Nephron (organoid): ENCODE data around the gene PLIN4.
"Not testable (repeated sequence)": the region's sequence is repeated elsewhere in the genome, so short reads cannot be mapped to it uniquely, and the experiment has no call there.

Experiments
- H3K27ac Mint-ChIP-seq, 3 experiments: 2 replicates each; pipeline ENCODE4 v1.8.0; 2020; ENCODE audit warnings: mixed read lengths in 3 of 3, mild to moderate bottlenecking in 2 of 3, moderate library complexity in 1 of 3
- H3K27me3 Mint-ChIP-seq: 2 replicates; pipeline ENCODE4 v1.8.0; 2021; ENCODE audit warnings: low read depth, mild to moderate bottlenecking, moderate library complexity, mixed read lengths
- H3K36me3 Mint-ChIP-seq: 2 replicates; pipeline ENCODE4 v1.8.0; 2020; ENCODE audit warnings: low read depth, mixed read lengths
- H3K4me1 Mint-ChIP-seq: 2 replicates; pipeline ENCODE4 v1.8.0; 2020; ENCODE audit warnings: mixed read lengths
- H3K4me3 Mint-ChIP-seq, 3 experiments: 2 replicates each; pipeline ENCODE4 v1.8.0; 2020; ENCODE audit warnings: mild to moderate bottlenecking in 3 of 3, mixed read lengths in 3 of 3, moderate library complexity in 2 of 3
- H3K9me3 Mint-ChIP-seq: 2 replicates; pipeline ENCODE4 v1.8.0; 2020; ENCODE audit warnings: mixed read lengths
- TF ChIP-seq, protein P1 (sequence below), 3 experiments: fragments of 200-600 bp; sonication (generic); IDR thresholded peaks; one replicate each; pipeline ENCODE4 v1.5.0; 2021; ENCODE audit warnings: antibody characterized with exemption in 3 of 3; ENCODE audit not compliant: unreplicated experiment in 3 of 3

The PLIN4 gene

GRCh38 chr19:4547303-4548237 is 29.3 kb upstream of the PLIN4 start:
- H3K27ac Mint-ChIP-seq = no peak overlapping the region
- TF ChIP-seq, protein P1, sequence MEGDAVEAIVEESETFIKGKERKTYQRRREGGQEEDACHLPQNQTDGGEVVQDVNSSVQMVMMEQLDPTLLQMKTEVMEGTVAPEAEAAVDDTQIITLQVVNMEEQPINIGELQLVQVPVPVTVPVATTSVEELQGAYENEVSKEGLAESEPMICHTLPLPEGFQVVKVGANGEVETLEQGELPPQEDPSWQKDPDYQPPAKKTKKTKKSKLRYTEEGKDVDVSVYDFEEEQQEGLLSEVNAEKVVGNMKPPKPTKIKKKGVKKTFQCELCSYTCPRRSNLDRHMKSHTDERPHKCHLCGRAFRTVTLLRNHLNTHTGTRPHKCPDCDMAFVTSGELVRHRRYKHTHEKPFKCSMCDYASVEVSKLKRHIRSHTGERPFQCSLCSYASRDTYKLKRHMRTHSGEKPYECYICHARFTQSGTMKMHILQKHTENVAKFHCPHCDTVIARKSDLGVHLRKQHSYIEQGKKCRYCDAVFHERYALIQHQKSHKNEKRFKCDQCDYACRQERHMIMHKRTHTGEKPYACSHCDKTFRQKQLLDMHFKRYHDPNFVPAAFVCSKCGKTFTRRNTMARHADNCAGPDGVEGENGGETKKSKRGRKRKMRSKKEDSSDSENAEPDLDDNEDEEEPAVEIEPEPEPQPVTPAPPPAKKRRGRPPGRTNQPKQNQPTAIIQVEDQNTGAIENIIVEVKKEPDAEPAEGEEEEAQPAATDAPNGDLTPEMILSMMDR (IDR thresholded peaks at IDR 0.05; ENCODE audit: unreplicated experiment in 3 of 3) = no peak
- peaks cover 12% of the 10 kb centered on the region for H3K36me3 Mint-ChIP-seq

DNA sequence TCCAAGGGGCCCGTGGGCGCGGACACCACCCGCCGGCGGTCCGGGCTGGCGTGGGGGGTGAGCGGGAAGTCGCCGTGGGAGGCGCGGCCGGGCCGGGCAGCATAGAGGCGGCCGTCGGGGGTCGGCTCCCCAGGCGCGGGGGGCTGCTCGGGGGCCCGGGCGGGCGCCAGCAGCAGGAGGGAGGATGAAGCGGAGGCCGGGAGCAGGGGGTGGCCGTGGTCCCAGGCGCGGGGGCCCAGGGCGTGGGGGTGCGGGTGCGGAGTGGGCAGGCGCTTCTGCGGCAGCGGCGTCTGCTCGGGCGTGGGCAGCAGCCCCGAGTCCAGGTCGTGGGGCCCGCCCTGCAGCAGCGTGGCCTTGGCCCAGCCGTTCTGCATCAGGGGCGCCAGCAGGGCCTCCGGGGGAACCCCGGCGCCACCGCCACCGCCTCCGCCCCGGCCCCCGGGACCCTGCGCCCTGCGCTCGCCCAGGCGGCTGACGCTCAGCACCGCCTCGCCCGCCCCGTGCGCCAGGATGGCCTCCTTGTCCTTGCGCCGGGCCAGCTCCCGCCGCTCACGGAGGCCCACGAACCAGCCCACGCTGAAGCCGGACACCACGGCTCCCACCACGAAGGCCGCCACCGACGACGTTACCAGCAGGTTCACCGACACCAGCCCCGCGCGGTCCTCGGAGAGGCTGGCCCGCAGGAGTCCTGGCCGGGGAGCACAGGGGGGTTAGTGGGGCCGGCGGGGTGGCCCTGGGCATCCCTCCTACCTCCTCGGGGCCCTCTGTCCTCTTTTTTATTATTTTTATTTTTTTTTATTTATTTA is 25.8 kb upstream of the PLIN4 start:
- Mint-ChIP-seq H3K27me3 (no peaks in the 10 kb centered on the region), H3K4me3 (no peak overlapping the region), H3K27ac (no peak overlapping the region), H3K36me3 (peaks cover 3% of the 10 kb centered on the region), H3K9me3 (no peaks in the 10 kb centered on the region), H3K4me1 (peaks cover 4% of the 10 kb centered on the region)
- TF ChIP-seq, protein P1 (IDR thresholded peaks at IDR 0.05; ENCODE audit: unreplicated experiment in 3 of 3) = no peak

More at GRCh38 chr19:4547303-4548237, 29.3 kb upstream of the PLIN4 start:
- Mint-ChIP-seq H3K4me3 (no peak overlapping the region), H3K4me1 (no peaks in the 10 kb centered on the region), H3K27me3 (no peaks in the 10 kb centered on the region), H3K9me3 (no peaks in the 10 kb centered on the region)

GRCh38 chr19:4542896-4543841 is 24.9 kb upstream of the PLIN4 start:
- H3K4me1 Mint-ChIP-seq = peaks cover 4% of the 10 kb centered on the region
- H3K9me3 Mint-ChIP-seq = no peaks in the 10 kb centered on the region
- no peak overlapping the region for H3K4me3 Mint-ChIP-seq
- TF ChIP-seq, protein P1 (IDR thresholded peaks at IDR 0.05; ENCODE audit: unreplicated experiment in 3 of 3) = no peak
- H3K27me3 Mint-ChIP-seq = peaks cover 4% of the 10 kb centered on the region
- H3K27ac Mint-ChIP-seq = no peak overlapping the region
- no peaks in the 10 kb centered on the region for H3K36me3 Mint-ChIP-seq

DNA sequence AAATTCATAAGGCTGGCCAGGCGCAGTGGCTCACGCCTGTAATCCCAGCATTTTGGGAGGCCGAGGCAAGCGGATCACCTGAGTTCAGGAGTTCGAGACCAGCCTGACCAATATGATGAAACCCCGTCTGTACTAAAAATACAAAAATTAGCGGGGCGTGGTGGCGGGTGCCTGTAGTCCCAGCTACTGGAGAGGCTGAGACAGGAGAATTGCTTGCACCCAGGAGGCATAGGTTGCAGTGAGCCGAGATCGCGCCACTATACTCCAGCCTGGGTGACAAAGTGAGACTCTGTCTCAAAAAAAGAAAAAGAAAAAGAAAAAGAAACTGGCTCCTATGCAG is 23.5 kb upstream of the PLIN4 start:
- H3K36me3 Mint-ChIP-seq, H3K27me3 Mint-ChIP-seq, H3K4me1 Mint-ChIP-seq, H3K9me3 Mint-ChIP-seq, H3K4me3 Mint-ChIP-seq, H3K27ac Mint-ChIP-seq: not testable (repeated sequence)

DNA sequence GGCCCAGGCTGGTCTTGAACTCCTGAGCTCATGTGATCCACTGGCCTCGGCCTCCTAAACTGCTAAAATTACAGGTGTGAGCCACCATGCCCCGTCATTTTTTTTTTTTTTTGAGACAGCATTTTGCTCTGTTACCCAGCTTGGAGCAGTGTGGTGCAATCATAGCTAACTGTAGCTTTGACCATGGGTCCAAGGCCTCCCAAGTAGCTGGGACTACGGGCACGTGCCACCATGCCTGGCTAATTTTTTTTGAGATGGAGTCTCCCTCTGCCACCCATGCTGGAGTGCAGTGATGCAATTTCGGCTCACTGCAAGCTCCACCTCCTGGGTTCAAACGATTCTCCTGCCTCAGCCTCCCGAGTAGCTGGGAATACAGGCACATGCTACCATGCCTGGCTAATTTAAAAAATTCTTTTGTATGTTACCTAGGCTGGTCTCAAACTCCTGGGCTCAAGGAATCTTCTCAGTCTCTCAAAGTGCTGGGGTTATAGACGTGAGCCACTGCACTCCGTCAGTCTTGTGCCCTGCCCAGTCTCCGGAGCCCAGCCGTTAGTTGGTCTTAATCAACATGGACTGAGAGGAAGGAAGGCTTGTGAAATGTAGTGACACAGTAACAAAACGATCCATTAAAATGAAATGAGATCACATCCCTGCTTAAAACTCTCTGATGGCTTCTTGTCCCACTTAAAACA is 23.0 kb upstream of the PLIN4 start:
- no peak overlapping the region for H3K4me3 Mint-ChIP-seq
- H3K27ac Mint-ChIP-seq = no peak overlapping the region
- peaks cover 4% of the 10 kb centered on the region for H3K4me1 Mint-ChIP-seq
- peaks cover 6% of the 10 kb centered on the region for H3K27me3 Mint-ChIP-seq
- no peaks in the 10 kb centered on the region for H3K36me3 Mint-ChIP-seq
- H3K9me3 Mint-ChIP-seq = no peaks in the 10 kb centered on the region
- TF ChIP-seq, protein P1 (IDR thresholded peaks at IDR 0.05; ENCODE audit: unreplicated experiment in 3 of 3) = no peak
